NOMO-1 treated with dmso at 0.1 percent for 144 hours (cell line): Measurements from ENCODE around the gene HOXC10.

Experiments used
- DNase-seq: peaks from one replicate; lab custom pipeline; 2025; ENCODE audit not compliant: unreplicated experiment; lab: John Stamatoyannopoulos, UW

Gene HOXC10

DNA sequence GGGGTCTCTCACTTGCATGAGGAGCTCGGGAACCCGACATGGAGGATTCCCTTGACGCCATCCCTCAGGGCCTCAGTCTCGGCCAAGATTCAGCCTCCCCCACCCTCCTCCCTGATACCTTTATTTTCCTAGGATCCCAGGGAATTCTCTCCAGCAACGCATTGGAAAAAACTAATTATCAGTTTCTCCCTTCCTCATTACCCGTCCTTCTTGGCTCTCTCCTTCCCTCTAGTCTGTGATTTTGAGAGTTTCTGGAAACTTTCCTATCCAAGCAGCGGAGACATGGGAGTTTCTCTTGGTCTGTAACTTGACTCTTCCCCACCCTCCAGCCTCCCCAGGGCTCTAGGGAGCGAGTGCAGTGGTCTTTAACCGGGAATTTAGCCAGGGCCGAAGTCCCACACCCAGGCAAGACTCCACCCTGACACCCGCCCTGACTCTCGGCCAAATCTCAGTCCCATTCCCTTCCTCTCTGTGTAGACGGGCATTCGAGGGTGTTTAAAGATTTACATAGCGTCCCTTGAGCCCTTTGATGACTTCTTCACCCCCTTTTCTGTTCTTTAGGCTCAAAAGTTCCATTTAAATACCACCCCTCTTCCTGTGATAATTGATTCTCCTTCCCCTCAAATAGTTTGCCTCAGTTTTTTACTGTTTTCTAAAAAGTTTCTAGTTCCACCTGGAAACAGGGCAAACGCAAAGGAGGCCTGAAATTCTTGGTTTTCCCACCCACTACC is 54.6 kb downstream of the HOXC10 start:
- DNase-seq: no peak
